ENCODE results near the gene USP21. TPM values are rescaled to one million over a fixed set of nuclear protein-coding genes. Genes with fewer than 3 reads are reported as not detected.

The USP21 gene
- total and polyA plus RNA-seq, 2 experiments from 2014 or later, result 6.3 to 16.5 TPM

DNA sequence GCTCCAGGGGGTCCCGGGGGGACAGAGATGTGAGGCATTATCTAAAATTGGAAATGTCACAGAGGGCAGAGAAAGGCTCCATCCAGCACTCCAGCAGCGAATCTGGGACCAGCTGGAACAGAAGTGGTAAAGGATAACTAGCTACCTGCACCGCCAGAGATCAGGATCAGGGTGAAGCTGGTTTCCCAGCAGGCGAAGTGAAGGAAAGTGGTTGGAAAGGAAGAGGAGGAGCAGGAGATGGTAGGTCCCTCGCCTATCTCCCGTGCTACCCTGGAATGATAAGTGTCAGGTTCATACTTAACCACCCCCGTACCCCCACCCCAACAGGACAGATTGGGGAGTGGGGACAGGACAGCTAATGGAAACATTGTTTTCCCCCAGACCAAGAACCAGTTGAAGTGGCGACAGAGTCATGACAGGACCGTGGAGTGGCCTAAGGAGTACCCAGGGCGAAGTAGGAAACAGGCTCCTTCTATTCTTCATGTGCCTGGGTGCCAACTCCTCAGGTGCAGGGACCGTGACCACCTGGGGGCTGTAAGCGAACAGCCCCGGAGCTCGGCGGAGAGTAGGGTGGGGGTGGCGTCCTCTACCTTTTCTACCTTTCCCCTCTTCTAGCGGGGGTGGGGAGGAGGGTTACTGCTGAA lies 17.3 kb downstream of the USP21 start:
- TF ChIP-seq EZH2phosphoT487 (IDR thresholded peaks at IDR 0.05; ENCODE audit: insufficient read depth, low read depth), result no peak
- no peak for TF ChIP-seq EZH2 (IDR thresholded peaks at IDR 0.05; ENCODE audit: insufficient read depth, poor library complexity, severe bottlenecking)
- Histone ChIP-seq H3K36me3 (ENCODE audit: low read depth) (peaks cover 10% of the 10 kb centered on the region), H3K9ac (peak overlapping the region; percentile 97), H4K20me1 (ENCODE audit: insufficient read depth) (no peaks in the 10 kb centered on the region), H3K27me3 (replicated peaks; ENCODE audit: insufficient read depth) (no peaks in the 10 kb centered on the region), H2AFZ (peak overlapping the region; percentile 74), H3K4me3 (peak overlapping the region; percentile 98), H3K9me3 (ENCODE audit: low read depth) (no peaks in the 10 kb centered on the region), H3F3A (ENCODE audit: insufficient read depth) (peaks cover 29% of the 10 kb centered on the region), H3K27ac (0 out of 2 replicates have a peak overlapping the region, but pooled peaks have one; percentile 39), H3K4me1 (ENCODE audit: insufficient read depth) (peaks cover 22% of the 10 kb centered on the region), H3K4me2 (ENCODE audit: unreplicated experiment) (peak overlapping the region; percentile 90), H3K9me2 (ENCODE audit: insufficient read depth) (no peaks in the 10 kb centered on the region), H3K79me2 (ENCODE audit: insufficient read depth) (peaks cover 19% of the 10 kb centered on the region)
- 22 to 23% methylated on average over 16 to 17 of the region's 17 CpGs for WGBS, 2 experiments (ENCODE audit: low coverage in 1 of 2, low lambda C conversion rate in 2 of 2, missing lambda C conversion rate in 2 of 2)
- DNase-seq, result peak; percentile 29
- in situ Hi-C loops (cut with MboI), result no loop called here

DNA sequence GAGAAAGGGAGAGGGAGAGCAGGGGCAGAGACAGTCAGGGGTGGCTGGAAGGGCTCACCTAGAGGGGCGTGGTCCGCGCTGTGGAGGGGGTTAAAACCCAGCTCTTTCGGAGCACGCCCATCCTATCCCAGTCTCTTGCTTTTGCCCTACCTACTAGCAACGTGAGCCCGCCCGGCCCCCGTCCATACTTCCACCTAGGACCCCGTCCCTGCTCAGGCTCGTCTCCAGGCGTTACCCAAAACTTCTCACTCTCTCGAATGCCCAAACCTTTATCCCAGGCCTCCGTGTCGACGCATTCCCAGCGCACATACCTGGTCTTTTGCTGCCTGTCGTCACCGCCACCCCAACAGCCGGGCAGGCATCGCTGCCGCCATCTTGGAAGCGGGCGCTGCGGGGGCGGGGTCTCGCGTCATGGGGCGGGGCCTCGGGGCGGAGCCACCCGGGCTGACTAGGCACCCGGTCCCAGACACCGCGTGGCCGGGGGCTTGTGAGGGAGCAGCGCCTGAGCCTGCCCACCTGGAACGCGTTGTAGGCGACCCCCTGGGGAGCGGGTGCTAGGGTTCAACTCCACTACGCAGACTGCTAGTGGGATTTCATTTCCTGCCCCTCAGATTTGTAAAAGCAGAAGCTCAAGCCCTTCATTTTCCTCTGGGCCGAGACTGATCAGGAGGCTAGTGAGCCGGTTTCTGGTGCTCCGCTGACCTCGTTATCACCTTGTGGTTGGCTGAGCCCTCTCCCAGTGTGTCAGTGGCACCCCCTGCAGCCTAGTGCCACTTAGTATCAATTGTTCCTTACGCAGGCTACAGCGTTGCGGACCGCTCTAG lies 18.0 kb downstream of the USP21 start, which contains the start of gene B4GALT3:
B4GALT3 (minus strand) TSS at position 396 of the 824 bp plus-strand sequence. CDS start 1,447 bp downstream, outside the sequence.
- H3K27me3 ChIP-seq (replicated peaks; ENCODE audit: insufficient read depth), result no peaks in the 10 kb centered on the region
- H3F3A ChIP-seq (ENCODE audit: insufficient read depth), result peaks cover 25% of the 10 kb centered on the region
- peak within 1 kb of the TSS; percentile 90 for H3K4me2 ChIP-seq (ENCODE audit: unreplicated experiment)
- no peaks in the 10 kb centered on the region for H3K9me2 ChIP-seq (ENCODE audit: insufficient read depth)
- no peak for TF ChIP-seq EZH2 (IDR thresholded peaks at IDR 0.05; ENCODE audit: insufficient read depth, poor library complexity, severe bottlenecking)
- TF ChIP-seq EZH2phosphoT487 (IDR thresholded peaks at IDR 0.05; ENCODE audit: insufficient read depth, low read depth), result no peak
- peak within 1 kb of the TSS; percentile 74 for H2AFZ ChIP-seq
- H3K27ac ChIP-seq, result peak within 1 kb of the TSS; percentile 39
- peak; percentile 90 for DNase-seq
- 5 to 7% methylated on average over 31 to 50 of the region's 50 CpGs for WGBS, 2 experiments (ENCODE audit: low coverage in 1 of 2, low lambda C conversion rate in 2 of 2, missing lambda C conversion rate in 2 of 2)
- peak within 1 kb of the TSS; percentile 97 for H3K9ac ChIP-seq
- peaks cover 22% of the 10 kb centered on the region for H3K4me1 ChIP-seq (ENCODE audit: insufficient read depth)
- H3K9me3 ChIP-seq (ENCODE audit: low read depth), result no peaks in the 10 kb centered on the region
- no peaks in the 10 kb centered on the region for H4K20me1 ChIP-seq (ENCODE audit: insufficient read depth)
- in situ Hi-C loops (cut with MboI), result no loop called here
- H3K4me3 ChIP-seq, result peak within 1 kb of the TSS; percentile 98
- peaks cover 17% of the 10 kb centered on the region for H3K79me2 ChIP-seq (ENCODE audit: insufficient read depth)
- peaks cover 4% of the 10 kb centered on the region; the same call in 1 of the 2 replicates for H3K36me3 ChIP-seq (ENCODE audit: low read depth)

DNA sequence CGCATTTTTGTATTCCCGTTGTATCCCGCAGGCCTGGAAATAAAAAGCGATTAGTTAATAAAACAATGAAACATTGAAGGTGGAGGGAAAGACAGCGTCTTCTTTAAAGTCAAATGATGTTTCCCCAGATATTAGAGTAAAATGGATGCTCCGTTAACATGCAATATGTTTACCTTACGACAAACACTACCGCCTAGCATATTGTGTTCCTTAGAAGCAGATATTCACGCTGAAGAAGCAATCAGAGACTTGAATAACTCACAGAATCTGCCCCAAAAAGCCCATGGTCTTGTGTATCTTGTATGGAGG lies 18.6 kb downstream of the USP21 start:
- 46 to 54% methylated on average over 9 of the region's 9 CpGs for WGBS, 2 experiments (ENCODE audit: low coverage in 1 of 2, low lambda C conversion rate in 2 of 2, missing lambda C conversion rate in 2 of 2)
- Histone ChIP-seq H3K9ac (peak overlapping the region; percentile 97), H3K27ac (peak overlapping the region; percentile 39)

GRCh38 chr1:161179698-161180097 lies 20.4 kb downstream of the USP21 start:
- Histone ChIP-seq H3K9ac (no peak overlapping the region), H3K4me3 (no peak overlapping the region), H3K4me2 (ENCODE audit: unreplicated experiment) (no peak overlapping the region), H3K27ac (no peak overlapping the region), H3F3A (ENCODE audit: insufficient read depth) (peaks cover 21% of the 10 kb centered on the region; the same call in 1 of the 2 replicates), H4K20me1 (ENCODE audit: insufficient read depth) (no peaks in the 10 kb centered on the region), H2AFZ (no peak overlapping the region), H3K79me2 (ENCODE audit: insufficient read depth) (peaks cover 17% of the 10 kb centered on the region), H3K4me1 (ENCODE audit: insufficient read depth) (peaks cover 15% of the 10 kb centered on the region), H3K36me3 (ENCODE audit: low read depth) (no peaks in the 10 kb centered on the region), H3K9me2 (ENCODE audit: insufficient read depth) (no peaks in the 10 kb centered on the region), H3K27me3 (replicated peaks; ENCODE audit: insufficient read depth) (no peaks in the 10 kb centered on the region), H3K9me3 (ENCODE audit: low read depth) (no peaks in the 10 kb centered on the region)
- TF ChIP-seq EZH2 (IDR thresholded peaks at IDR 0.05; ENCODE audit: insufficient read depth, poor library complexity, severe bottlenecking) (no peak), EZH2phosphoT487 (IDR thresholded peaks at IDR 0.05; ENCODE audit: insufficient read depth, low read depth) (no peak)
- in situ Hi-C loops (cut with MboI), result no loop called here
- WGBS, 2 experiments (ENCODE audit: low coverage in 1 of 2, low lambda C conversion rate in 2 of 2, missing lambda C conversion rate in 2 of 2), result 85 to 94% methylated on average over 3 of the region's 3 CpGs
- DNase-seq, result no peak

More for the DNA sequence above, 18.6 kb downstream of the USP21 start:
- Histone ChIP-seq H3K4me3 (peak overlapping the region; percentile 98), H4K20me1 (ENCODE audit: insufficient read depth) (no peaks in the 10 kb centered on the region), H3K27me3 (replicated peaks; ENCODE audit: insufficient read depth) (no peaks in the 10 kb centered on the region), H2AFZ (peak overlapping the region; percentile 74), H3K79me2 (ENCODE audit: insufficient read depth) (peaks cover 17% of the 10 kb centered on the region), H3K9me3 (ENCODE audit: low read depth) (no peaks in the 10 kb centered on the region), H3F3A (ENCODE audit: insufficient read depth) (peaks cover 26% of the 10 kb centered on the region), H3K4me1 (ENCODE audit: insufficient read depth) (peaks cover 22% of the 10 kb centered on the region), H3K4me2 (ENCODE audit: unreplicated experiment) (peak overlapping the region; percentile 90), H3K9me2 (ENCODE audit: insufficient read depth) (no peaks in the 10 kb centered on the region), H3K36me3 (ENCODE audit: low read depth) (no peaks in the 10 kb centered on the region)
- no peak for DNase-seq
- TF ChIP-seq EZH2 (IDR thresholded peaks at IDR 0.05; ENCODE audit: insufficient read depth, poor library complexity, severe bottlenecking), result no peak
- TF ChIP-seq EZH2phosphoT487 (IDR thresholded peaks at IDR 0.05; ENCODE audit: insufficient read depth, low read depth), result no peak
- in situ Hi-C loops (cut with MboI), result no loop called here
